AG04449 (cell line): ENCODE measurements around the gene DDR2.
A peak's percentile ranks its signal among the peaks of the same experiment; 100 is the strongest.
"Not testable (repeated sequence)": the region's sequence is repeated elsewhere in the genome, so short reads cannot be mapped to it uniquely, and the experiment has no call there.

Experiments
- CTCF ChIA-PET: fragments of 350-600 bp; formaldehyde crosslinking; extraction: SDS; loops from one replicate; lab custom pipeline; 2021; ENCODE audit warnings: antibody characterized with exemption; lab: Yijun Ruan, JAX
- POLR2A ChIA-PET: fragments of 400-600, 350-600 bp; formaldehyde crosslinking; extraction: SDS; loops from one replicate; lab custom pipeline; 2020; ENCODE audit warnings: antibody characterized with exemption, inconsistent platforms; lab: Yijun Ruan, JAX
- DNase-seq: peaks from one replicate; pipeline ENCODE4 v3.0.0-alpha.2; 2010; ENCODE audit warnings: low read depth, low spot score
- H3K4me3 ChIP-seq: 2 replicates; pipeline ENCODE4 v1.5.1; 2011; ENCODE audit warnings: low read depth, mild to moderate bottlenecking, control low read depth, low read length
- TF ChIP-seq, protein P1 (sequence below): IDR thresholded peaks from one replicate; pipeline ENCODE4 v1.5.1; 2011; ENCODE audit warnings: mild to moderate bottlenecking, moderate library complexity, low read length, control low read depth, inconsistent platforms; ENCODE audit not compliant: insufficient read depth; ENCODE audit errors: missing control alignments

Gene DDR2

GRCh38 chr1:162782671-162783070 lies 150.4 kb downstream of the DDR2 start:
- TF ChIP-seq, protein P1, sequence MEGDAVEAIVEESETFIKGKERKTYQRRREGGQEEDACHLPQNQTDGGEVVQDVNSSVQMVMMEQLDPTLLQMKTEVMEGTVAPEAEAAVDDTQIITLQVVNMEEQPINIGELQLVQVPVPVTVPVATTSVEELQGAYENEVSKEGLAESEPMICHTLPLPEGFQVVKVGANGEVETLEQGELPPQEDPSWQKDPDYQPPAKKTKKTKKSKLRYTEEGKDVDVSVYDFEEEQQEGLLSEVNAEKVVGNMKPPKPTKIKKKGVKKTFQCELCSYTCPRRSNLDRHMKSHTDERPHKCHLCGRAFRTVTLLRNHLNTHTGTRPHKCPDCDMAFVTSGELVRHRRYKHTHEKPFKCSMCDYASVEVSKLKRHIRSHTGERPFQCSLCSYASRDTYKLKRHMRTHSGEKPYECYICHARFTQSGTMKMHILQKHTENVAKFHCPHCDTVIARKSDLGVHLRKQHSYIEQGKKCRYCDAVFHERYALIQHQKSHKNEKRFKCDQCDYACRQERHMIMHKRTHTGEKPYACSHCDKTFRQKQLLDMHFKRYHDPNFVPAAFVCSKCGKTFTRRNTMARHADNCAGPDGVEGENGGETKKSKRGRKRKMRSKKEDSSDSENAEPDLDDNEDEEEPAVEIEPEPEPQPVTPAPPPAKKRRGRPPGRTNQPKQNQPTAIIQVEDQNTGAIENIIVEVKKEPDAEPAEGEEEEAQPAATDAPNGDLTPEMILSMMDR: no peak
- DNase-seq: no peak
- ChIA-PET POLR2A (no interaction called here), CTCF (interaction anchor here (1.8 kb wide), 1 partner anchor 169 kb away, joined by 8 read pairs; no protein-coding TSS in a partner anchor)
- no peak overlapping the region for H3K4me3 ChIP-seq

DNA sequence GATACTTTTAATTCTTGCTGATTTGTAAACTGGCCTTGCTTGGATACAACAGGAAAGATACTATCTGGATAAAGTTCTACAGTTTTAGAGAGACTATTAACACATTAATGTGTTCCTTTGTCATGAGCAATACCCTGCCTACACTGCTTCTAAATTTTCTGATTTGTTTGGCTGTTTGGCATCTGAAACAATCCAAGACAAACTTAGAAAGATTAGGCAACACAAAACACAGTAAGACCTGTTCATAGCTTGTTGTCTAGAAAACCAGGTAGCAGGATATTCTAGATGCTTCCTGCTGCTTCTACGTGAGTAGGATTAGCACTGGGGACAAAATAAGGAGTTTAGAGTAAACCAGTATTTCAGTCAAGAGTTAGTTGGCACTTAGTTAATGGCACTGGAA lies 152.7 kb downstream of the DDR2 start:
- H3K4me3 ChIP-seq, CTCF ChIA-PET, DNase-seq, POLR2A ChIA-PET: not testable (repeated sequence)

DNA sequence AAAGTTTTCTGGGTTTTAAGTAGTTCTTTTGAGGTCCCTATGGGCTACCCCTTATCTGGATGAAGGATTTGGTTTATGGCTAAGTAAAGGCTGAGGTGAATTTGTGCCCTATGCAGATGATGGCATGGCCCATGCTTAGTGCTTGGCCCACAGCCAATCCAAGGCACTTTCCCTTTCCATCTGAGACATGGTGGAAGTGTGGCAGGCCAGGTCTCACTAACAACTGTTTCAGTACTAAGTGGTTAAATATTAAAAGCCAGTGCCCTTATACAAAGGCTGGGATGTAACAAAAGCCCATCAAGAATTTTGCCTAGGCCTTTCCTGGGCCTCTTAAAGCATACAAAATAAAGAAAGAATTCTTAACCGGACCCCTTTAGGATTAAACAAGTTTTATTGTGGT lies 156.5 kb downstream of the DDR2 start:
- H3K4me3 ChIP-seq, CTCF ChIA-PET, DNase-seq, POLR2A ChIA-PET: not testable (repeated sequence)

GRCh38 chr1:162790303-162790984 lies 158.2 kb downstream of the DDR2 start, which contains the start of gene HSD17B7:
Gene HSD17B7 (plus strand): TSS chr1:162790702. CDS start chr1:162790801, 99 bp downstream.
- POLR2A ChIA-PET, DNase-seq, CTCF ChIA-PET: not testable (repeated sequence)
- peak within 1 kb of the TSS; percentile 62 for H3K4me3 ChIP-seq

DNA sequence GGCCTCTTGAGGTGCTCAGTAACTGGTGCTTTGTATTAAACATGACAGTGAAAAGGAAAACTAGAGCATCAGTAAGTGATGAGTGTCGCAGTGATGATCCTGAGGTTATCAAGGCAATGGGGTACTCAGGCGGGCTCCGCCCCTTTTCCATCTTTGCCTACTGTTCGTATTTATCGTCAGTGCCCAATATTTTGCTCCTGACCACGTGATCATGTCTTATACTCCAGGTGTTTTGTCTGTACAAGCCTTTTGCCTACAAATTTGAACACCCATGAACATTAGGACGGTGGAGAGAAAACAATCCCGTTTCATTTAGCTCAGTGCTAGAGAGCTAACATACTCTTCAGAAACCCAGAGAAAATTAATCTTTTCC lies 158.7 kb downstream of the DDR2 start:
- POLR2A ChIA-PET, CTCF ChIA-PET, DNase-seq: not testable (repeated sequence)
- H3K4me3 ChIP-seq: peak overlapping the region; percentile 55

- H3K4me3 ChIP-seq, POLR2A ChIA-PET, DNase-seq: not testable (repeated sequence)
- CTCF ChIA-PET: interaction anchor here (0.6 kb wide), 1 partner anchor 180 kb away, joined by 3 read pairs; no protein-coding TSS in a partner anchor
These were observed 162.0 kb downstream of the DDR2 start for GRCh38 chr1:162794284-162794683.

DNA sequence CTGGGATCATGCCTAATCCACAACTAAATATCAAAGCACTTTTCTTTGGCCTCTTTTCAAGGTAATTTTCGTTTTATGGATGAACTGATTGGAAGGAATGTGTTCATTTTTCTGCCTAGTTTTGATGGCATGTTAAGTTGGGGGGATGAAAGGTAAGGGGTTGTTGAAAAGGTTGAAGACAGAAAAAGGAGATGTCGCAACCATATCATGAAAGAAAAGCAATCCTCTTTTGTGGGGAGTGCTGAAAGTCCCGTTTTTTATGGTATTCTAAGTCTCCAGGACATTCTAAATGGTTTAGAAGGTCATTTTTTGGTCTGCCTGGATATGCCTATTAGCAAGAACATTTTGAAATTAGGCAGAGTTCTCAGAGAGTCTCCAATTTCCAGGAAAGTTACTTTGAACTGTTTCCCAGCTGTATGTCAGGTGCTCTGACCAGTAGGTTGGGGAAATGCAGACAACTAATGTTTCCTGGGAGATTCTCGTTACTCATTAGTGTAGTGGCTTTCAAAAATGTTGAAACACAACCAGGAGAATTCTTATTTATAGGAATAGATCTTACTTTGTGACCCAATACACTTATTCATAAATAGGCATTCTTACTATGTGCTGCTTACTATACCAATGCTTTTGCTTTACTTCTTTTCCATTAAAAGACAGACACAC lies 164.5 kb downstream of the DDR2 start:
- DNase-seq, POLR2A ChIA-PET, H3K4me3 ChIP-seq, CTCF ChIA-PET: not testable (repeated sequence)

DNA sequence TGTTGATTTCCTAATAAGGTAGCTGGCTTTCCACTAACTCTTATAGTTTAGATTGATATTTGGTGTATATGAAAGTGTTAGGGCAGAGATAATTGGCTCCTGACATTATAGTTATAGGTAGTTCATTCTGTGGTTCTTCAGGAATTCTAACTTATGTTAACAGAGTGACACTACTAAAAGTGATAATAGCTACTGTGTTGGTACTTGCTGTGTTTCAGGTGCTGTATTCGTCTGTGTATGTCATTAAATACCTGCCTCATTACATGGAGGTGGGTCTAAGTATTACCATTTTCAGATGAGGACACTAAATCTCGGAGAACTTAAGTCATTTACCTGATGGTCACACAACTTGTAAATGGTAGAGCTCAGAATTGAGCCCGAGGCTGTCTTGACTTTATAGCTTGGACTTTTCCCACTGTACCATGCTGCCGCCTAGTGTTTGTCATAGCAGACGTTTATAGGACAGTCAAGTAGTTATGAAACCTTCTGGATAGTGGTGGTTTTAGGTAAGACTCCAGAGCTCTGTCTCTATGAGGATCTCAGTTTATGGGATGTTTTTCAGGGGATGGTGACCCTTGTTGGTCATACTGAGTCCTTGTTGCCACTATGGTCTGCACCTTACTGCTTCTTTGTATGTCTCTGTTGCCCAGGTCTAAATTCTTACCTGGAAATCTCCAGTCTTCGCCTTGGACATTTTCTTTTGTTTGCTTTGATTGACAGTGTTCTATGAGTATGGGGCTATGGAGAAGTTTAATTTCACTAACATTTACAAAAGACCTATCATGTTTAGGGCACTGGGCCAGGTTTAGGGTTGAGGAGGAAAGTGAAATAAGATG lies 167.9 kb downstream of the DDR2 start:
- POLR2A ChIA-PET: interaction anchor here (1.2 kb wide), 1 partner anchor 186 kb away, joined by 3 read pairs; no protein-coding TSS in a partner anchor
- TF ChIP-seq, protein P1: peak; percentile 67
- DNase-seq, H3K4me3 ChIP-seq: not testable (repeated sequence)
- CTCF ChIA-PET: interaction anchor here (0.6 to 5.2 kb wide), 36 partner anchors 17 to 744 kb away, joined by 3 to 84 read pairs (median 4); partner anchors contain the start of gene DDR2

- POLR2A ChIA-PET: not testable (repeated sequence)
These were observed 175.2 kb downstream of the DDR2 start for GRCh38 chr1:162807503-162807902.

DNA sequence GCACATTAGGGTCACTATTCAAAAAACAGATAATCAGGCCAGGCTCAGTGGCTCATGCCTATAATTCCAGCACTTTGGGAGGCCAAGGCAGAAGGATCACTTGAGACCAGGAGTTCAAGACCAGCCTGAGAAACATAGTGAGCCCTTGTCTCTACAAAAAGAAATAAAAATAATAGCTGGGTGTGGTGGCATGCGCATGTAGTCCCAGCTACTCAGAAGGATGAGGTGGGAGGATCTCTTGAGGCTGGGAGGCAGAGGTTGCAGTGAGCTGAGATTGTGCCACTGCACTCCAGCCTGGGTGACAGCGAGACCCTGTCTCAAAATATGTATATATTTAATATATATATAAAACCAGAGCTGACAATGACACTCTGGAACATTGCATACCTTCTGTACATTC lies 180.1 kb downstream of the DDR2 start:
- POLR2A ChIA-PET, DNase-seq, H3K4me3 ChIP-seq, CTCF ChIA-PET: not testable (repeated sequence)

More at GRCh38 chr1:162807503-162807902, 175.2 kb downstream of the DDR2 start:
- DNase-seq, CTCF ChIA-PET, H3K4me3 ChIP-seq: not testable (repeated sequence)

GRCh38 chr1:162818136-162818535 lies 185.9 kb downstream of the DDR2 start:
- H3K4me3 ChIP-seq, POLR2A ChIA-PET, DNase-seq, CTCF ChIA-PET: not testable (repeated sequence)

DNA sequence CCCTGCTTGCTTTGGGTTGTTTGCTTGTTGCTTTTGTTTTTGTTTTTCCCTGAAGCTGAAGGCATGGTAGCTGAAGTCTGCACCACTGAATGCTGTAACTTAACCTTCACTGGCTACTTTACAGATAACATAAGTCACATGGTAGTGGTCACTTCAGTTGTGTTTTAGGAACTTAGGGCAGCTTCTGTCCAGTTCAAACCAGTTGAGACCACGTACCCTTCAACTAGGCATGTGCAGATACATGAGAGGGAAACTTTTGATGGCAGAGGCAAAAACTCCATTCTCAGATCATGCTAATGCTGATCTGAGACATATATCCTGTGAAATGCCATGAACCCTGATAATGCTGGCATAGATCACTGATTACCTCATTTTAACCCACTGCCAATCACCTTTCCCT lies 186.4 kb downstream of the DDR2 start:
- H3K4me3 ChIP-seq, CTCF ChIA-PET, POLR2A ChIA-PET, DNase-seq: not testable (repeated sequence)
